Measurements from ENCODE around the gene GLIPR1L2.
"Not testable (repeated sequence)": the region's sequence is repeated elsewhere in the genome, so short reads cannot be mapped to it uniquely, and the experiment has no call there.

Gene GLIPR1L2

DNA sequence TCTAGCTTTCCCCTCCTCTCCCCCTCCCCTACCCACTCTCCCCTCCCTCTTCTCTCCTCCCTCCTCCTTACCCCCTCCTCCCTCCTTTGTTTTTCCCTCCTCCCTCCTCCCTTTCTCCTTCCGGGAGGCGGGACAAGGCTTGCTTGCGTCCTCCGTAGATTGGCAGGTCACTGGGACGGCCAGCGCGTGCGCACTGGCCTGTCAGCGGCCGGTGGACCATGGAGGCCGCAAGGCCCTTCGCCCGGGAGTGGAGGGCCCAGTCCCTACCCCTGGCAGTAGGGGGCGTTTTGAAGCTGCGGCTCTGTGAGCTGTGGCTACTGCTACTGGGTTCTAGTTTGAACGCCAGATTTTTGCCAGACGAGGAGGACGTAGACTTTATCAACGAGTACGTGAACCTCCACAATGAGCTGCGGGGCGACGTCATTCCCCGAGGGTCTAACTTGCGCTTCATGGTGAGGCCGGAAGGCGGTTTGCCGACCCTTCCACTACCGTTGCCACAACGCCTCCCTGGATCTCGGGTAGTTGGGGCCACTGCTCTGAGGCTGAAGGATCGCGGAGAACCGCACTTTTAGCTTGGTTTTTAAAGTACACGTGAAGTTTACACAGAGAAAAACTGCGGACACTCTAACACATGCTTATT is at the start of gene GLIPR1L2:
Gene GLIPR1L2, plus strand, starts transcription at position 191 of the 640 bp plus-strand sequence. Its CDS starts 28 bp downstream, at position 219.
- DNase-seq (ENCODE audit: low spot score), result peak; percentile 93

DNA sequence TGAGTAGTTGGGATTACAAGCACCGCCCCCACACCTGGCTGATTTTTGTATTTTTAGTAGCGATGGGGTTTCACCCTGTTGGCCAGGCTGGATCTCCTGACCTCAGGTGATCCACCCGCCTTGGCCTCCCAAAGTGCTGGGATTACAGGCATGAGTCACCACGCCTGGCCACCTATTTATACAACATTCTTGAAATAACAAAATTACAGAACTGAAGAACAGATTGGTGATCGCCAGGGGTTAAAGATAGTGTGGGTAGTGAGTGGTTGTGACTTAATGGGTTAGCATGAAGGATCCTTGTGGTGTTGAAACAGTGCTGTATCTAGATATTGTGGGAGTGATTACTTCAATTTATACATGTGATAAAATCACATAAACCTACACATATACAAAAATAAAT is 49.0 kb upstream of the GLIPR1L2 start:
- no peak for DNase-seq (ENCODE audit: low spot score)

DNA sequence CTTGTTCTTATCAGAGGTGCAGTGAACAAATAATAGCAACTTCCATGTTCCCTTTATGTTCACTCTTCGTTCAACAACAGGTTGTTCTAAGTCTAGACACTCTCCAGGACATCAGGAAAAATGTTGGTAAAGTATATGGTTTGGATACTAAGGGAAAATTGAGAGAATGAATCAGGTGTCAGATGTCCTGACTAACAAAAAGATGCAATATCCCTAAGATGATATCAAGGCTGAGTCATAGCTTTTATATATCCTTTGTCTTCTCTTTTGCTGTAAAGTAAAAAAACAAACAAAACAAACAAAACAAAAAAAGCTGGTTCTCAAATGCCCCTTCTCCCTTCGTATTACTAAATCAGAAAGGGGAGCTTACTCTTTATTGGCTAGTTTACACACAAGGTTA is 45.4 kb upstream of the GLIPR1L2 start:
- no peak for DNase-seq (ENCODE audit: low spot score)

DNA sequence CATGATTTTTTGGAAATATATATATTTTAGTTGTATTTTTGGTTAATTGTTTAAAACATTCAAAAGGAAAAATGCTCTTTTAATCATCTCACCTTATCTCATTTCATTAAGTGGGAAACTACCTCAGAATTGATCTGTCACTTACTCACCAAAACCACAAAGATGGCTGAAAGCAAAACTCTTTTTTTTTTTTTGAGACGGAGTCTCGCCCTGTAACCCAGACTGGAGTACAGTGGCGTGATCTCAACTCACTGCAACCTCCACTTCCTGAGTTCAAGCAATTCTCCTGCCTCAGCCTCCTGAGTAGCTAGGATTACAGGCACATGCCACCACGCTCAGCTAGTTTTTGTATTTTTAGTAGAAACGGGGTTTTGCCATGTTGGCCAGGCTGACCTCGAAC is 44.7 kb upstream of the GLIPR1L2 start:
- DNase-seq (ENCODE audit: low spot score), result not testable (repeated sequence)

DNA sequence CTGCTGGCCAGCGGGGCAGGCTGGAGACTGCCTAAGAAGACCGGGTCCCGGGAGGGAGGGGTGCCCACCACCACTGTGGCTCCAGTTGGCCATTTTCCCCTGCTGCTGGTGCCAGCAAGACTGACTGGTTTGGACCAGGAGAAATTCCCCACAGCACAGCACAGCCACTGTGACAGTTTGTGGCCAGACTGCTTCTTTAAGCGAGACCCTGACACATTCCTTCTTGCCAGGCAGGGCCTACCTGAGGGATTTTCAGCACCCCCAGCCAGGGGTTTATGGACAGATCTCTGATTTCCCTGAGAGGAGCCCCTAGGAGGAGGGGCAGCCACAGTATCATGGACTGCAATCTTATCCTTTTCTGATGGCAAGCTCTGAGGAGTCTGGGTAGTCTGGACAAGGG is 40.9 kb upstream of the GLIPR1L2 start:
- no peak for DNase-seq (ENCODE audit: low spot score)

DNA sequence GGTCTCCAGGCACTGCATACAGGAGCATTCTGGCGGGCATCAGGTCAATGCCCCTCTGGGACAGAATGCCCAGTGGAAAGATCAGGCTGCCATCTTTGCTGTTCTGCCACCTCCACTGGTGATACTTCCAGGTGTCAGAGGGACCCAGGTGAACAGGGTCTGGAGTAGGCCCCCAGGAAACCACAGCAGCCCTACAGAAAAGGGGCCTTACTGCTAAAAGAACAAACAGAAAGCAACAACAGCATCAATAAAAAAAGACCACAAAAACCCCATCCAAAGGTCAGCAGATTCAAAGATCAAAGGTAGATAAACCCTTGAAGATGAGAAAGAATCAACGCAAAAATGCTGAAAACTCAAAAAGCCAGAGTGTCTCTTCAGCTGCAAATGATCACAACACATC is 40.5 kb upstream of the GLIPR1L2 start:
- no peak for DNase-seq (ENCODE audit: low spot score)

DNA sequence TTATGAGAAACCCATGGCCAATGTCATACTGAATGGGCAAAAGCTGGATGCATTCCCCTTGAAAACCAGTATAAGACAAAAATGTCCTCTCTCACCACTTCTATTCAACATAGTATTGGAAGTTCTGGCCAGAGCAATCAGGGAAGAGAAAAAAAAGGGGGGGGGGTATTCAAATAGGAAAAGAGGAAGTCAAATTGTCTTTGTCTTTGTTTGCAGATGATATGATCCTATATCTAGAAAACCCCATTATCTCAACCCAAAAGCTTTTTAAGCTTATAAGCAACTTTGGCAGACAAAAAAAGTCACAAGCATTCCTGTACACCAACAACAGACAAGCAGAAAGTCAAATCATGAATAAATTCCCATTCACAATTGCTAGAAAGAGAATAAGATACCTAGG is 36.9 kb upstream of the GLIPR1L2 start:
- DNase-seq (ENCODE audit: low spot score), result no peak

DNA sequence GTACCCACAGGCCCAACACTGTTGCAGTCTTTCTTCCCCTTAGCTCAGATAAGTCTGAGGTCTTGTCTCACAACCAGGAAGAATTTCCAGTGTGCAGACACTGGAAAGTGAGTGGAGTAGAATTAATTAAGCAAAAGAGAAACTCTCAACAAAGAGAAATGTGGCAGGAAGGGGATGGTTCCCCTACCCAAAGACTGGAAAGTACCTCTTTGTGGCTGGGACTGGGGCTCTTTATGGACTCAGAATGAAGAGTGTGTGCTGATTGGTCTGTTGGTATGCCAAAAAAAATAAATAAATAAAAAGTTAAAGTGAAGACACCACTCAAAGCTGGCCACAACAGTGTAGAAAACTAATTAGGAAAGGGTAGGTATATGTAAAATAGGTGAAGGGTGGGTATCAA is 30.0 kb upstream of the GLIPR1L2 start:
- DNase-seq (ENCODE audit: low spot score), result no peak

DNA sequence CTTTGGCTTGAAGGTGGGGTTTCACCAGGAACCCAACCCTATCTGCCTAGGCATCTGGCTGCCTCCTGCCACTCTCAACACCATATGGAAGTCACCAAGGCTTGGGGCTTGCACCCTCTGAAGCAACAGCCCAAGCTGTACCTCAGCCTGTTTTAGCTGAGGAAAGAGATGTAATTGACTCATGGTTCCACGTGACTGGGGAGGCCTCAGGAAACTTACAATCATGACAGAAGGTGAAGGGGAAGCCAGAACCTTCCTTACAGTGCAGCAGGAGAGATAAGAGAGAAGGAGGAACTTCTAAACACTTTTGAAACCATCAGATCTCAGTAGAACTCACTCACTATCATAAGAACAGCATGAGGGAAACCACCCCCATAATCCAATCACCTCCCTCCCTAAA is 29.5 kb upstream of the GLIPR1L2 start:
- no peak for DNase-seq (ENCODE audit: low spot score)

DNA sequence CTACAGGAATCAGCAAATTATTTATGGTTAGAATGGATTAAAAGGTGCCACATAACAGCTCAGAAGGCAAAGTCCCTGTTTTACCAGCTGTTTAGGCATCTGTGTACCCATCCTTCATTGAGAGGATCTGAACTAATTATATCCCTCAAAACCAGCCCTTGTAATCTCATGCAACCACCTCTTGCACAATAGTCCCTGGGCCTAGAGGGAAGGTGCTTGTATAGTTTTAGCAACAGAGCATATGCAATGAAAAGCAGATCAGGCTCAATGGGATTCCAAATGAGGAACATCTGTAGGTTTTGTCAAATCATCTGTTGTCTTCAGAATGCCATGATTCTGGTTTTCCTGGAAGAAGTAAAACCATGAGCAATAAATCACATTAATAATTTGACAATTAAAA is 26.0 kb upstream of the GLIPR1L2 start:
- no peak for DNase-seq (ENCODE audit: low spot score)

DNA sequence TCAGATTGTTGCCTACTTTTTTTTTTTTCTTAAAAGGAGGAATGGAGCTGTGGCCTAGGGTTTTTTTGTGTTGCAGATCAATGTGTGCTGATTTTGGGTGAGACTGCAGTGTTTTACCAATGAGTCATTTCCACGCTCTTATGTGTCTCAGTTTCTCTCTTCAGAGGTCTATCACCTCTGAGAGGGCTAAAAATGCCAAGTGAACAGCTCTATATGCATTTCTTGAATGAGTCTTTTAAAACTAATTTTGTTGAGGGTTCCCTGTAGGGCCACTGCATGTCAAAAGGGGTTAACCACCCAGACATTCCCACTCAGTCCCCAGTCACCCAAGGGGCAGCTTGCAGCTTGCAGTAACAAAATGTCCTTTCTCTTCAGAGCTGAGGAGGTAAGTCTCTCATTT is 24.3 kb upstream of the GLIPR1L2 start:
- no peak for DNase-seq (ENCODE audit: low spot score)

DNA sequence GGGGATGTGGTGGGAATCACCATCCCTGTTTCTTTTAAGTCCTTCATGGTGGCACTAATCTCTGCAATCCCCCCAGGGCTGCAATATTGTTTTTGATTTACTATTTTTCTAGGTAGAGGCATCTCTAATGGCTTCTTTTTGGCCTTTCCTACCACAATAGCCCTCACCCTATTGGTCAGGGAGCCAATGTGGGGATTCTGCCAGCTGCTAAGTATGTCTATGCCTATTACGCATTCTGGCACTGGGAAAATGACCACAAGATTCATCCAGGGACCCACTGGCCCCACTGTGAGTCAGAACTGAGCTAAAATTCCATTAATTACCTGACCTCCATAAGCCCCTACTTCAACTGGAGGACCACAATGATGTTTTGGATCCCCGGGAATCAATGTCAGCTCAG is 15.9 kb upstream of the GLIPR1L2 start:
- DNase-seq (ENCODE audit: low spot score), result no peak

DNA sequence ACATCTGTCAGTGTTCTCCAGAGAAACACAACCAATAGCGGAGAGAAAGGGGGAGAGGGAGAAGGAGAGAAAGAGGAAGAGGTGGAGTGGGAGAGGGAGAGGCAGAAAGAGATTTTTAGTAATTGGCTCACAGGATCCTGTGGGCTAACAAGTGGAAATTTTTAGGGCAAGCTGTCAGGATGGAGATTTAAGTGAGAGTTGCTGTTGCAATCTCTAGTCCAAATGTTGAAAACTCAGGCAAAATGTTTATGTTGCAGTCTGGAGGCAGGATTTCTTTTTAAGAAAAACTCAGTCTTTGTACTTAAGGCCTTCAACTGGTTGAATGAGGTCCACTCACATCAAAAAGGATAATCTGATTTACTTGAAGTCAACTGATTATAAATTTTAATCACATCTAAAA is 12.5 kb upstream of the GLIPR1L2 start:
- DNase-seq (ENCODE audit: low spot score), result no peak

DNA sequence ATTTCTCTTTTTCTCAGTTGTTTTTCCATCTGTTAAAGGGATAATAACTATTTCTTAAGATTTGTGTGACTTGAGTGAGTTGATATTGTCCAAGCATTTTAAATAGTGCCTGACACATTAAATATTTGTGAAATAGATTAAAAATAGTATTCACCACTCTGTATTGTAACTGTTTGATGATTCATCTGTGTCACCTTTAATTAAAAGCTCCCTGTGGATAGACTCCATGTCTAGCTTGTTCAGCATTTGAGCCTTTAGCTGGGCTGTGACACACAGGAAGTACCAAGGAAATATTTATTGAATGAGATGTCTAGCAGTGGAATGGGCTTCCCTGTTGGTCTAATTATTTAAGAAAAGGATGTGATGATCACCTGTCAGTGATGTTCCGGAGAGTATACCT is 1.8 kb upstream of the GLIPR1L2 start:
- DNase-seq (ENCODE audit: low spot score), result no peak

DNA sequence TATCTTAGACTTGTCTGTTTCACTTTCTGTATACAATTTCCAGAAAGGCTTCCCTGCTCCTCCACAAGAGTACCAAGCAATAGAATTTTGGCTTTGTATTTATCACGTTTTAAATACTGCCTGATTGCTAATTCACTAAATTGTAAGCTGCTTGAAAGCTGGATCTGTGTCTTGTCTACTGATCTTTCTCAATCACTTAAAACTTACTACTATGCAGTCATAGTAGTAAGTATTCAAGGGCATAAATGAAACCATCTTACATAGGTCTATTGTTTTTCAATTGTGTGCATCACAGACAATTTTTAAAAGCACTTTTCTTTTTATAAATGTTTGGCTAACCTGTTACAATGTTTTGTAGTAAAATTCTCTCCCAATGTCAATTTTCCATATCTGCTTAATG is 1.2 kb upstream of the GLIPR1L2 start:
- DNase-seq (ENCODE audit: low spot score), result no peak

DNA sequence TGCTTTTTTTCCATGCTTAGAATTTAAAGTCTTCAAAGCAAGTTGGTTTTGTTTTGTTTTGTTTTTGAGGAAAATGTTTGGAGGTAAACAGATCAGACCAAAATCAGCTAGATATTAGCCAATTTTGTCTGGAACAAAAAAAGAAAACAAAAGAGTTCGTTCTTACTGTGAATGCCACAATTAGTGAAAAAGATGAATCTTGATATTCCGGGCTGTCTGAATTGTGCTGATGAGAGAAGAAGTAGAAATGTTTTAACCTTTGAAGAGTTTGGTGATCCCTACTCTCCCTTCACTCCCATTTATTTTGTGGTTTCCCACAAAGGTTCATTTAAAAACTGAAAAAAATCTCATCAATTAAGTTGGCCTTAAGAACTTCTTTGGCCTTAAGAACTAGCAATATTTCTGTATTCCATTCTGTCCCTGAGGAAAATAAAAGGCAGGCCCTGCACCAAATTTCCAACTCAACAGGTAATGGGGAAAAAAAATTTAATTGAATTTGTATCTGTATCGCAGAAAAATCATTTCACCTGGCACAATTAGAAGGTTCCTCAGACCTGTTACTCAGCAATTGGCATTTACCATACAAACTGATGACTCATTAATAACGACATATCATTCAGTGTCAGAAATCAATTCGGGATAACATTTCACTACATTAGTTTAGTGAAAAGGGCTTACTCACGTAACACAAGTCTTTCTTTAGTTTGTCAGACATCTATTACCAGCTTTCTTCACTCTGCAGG is 562 bp upstream of the GLIPR1L2 start:
- DNase-seq (ENCODE audit: low spot score), result no peak

DNA sequence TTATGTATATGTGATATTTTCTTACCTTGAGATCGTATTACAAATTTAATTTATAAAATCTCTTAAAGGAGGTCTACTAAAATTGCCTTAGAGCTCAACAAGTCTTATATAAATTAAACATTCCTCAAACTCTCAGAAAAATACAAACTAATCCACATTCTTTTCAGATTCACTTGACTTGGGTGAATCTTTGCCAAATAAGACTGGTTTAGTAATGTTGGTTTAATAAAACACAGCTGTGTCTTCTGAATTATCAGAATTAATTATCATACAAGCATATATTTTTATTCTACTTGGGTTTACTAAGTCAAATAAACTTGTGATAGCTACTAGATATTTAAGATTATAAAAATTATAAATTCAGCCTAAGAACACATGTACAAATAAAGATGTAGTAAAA is 13.3 kb downstream of the GLIPR1L2 start:
- no peak for DNase-seq (ENCODE audit: low spot score)

DNA sequence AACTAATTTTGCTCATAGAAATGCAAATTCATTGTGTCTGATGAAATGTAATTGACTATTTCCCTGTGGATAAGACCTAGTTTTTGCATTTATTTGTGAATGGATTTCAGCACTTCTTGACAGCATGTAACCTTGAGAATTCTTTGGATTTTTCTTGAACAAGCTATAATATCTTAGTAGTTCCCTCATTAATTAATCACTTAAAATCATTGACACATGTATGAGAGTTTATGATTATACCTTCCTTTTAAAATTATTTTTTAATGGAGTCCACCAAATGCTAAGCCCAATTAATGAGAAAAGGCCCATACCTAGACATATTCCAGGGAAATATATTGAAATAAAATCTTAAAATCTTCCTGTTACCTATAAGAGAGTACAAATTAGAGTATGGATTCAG is 16.8 kb downstream of the GLIPR1L2 start:
- no peak for DNase-seq (ENCODE audit: low spot score)

DNA sequence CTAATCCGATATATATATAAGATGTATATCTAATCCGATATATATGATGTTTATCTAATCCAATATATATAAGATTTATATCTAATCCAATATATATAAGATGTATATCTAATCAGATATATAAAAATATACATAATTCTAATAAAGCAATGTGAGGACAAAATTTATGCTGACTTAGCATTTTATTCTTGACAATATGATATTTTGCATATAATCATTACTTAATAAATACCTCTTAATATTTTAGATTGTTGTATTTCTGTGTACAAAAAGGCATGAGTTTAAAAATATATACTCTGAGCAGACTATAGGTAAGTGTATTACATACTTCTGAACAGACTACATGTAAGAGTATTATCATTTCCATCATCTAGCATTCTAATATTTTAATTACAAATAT is 18.9 kb downstream of the GLIPR1L2 start:
- no peak for DNase-seq (ENCODE audit: low spot score)

DNA sequence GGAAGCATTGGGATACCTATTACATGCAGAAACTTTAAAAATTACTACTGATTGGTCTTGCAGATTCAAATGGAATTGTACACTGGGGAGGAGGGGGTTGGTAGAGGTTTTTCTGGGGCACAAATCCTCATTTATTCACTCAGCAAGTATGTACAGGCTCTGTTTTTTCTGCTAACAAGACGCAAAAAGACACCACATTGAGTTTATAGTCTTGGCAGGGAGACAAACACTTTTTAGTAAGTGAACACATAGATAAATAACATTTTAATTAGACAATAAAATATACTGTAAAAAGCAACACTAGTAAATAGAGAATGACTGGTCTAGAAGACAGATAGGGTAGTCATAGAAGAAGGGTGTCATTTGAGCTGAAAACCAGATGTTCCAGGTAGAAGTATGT is 23.8 kb downstream of the GLIPR1L2 start:
- no peak for DNase-seq (ENCODE audit: low spot score)

DNA sequence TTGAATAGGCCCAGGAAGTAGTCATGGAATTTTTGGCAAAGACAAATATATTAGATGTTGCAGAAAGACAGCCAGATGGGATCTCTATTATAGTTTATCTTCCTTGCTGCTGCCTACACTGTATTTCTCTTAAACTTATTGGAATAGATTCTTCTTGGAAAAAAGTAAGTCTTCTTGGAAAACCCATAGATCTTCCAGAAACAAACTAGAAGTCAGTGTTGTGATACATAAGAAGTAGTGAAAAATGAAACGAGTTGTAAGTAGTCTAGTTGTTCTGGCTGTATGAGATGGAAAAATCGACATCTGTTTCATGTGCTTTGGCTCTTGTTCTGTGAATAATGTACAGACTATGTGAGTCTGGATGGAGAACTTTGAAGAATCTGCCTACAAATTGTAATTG is 29.0 kb downstream of the GLIPR1L2 start:
- no peak for DNase-seq (ENCODE audit: low spot score)

DNA sequence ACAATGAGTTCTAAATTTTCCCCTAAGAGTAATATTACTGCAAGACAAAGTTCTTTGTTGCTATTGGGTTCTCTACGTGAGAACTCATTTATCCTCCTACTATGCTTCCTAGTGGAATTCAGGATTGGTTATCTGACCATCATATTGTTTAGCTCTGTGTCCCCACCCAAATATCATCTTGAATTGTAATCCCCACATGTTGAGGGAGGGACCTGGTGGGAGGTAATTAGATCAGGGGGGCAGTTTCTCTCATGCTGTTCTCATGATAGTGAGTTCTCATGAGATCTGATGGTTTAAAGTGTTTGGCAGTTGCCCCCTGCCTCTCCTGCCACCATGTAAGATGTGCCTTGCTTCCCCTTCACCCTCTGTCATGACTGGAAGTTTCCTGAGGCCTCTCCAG is 36.6 kb downstream of the GLIPR1L2 start:
- no peak for DNase-seq (ENCODE audit: low spot score)

DNA sequence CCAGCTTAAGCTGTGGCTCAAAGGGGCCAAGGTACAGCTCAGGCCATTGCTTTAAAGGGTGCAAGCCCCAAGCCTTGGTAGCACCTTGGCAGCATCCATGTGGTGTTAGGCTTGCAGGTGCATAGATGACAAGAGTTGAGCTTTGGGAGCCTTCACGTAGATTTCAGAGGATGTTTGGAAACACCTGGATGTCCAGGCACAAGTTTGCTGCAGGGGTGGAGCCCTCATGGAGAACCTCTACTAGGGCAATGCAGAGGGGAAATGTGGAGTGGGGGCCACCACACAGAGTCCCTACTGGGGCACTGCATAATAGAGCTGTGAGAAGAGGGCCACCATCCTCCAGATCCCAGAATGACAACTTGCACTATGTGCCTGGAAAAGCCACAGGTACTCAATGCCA is 37.9 kb downstream of the GLIPR1L2 start:
- no peak for DNase-seq (ENCODE audit: low spot score)

DNA sequence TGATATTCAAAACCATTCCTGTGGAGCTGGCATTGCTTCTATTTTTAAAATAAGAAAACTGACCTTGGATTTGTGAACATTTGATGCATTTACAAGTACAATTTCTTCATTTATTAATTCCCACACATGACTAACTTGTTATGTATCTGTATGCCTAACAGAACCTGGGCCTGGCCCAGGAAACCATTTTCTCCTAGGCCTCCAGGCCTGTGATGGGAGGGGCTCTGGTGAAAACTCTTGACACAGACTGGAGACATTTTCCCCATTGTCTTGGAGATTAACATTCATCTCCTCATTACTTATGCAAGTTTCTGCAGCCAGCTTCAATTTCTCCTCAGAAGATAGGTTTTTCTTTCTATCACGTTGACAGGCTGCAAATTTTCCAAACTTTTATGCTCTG is 42.0 kb downstream of the GLIPR1L2 start:
- DNase-seq (ENCODE audit: low spot score), result no peak
